ENCODE data around the gene AK9. TPM values are rescaled to one million over a fixed set of nuclear protein-coding genes. Genes with fewer than 3 reads are reported as not detected.

Gene AK9
- total RNA-seq, 4 donors from 2014 or later: 3.9 to 8.2 (median 7.1) TPM

DNA sequence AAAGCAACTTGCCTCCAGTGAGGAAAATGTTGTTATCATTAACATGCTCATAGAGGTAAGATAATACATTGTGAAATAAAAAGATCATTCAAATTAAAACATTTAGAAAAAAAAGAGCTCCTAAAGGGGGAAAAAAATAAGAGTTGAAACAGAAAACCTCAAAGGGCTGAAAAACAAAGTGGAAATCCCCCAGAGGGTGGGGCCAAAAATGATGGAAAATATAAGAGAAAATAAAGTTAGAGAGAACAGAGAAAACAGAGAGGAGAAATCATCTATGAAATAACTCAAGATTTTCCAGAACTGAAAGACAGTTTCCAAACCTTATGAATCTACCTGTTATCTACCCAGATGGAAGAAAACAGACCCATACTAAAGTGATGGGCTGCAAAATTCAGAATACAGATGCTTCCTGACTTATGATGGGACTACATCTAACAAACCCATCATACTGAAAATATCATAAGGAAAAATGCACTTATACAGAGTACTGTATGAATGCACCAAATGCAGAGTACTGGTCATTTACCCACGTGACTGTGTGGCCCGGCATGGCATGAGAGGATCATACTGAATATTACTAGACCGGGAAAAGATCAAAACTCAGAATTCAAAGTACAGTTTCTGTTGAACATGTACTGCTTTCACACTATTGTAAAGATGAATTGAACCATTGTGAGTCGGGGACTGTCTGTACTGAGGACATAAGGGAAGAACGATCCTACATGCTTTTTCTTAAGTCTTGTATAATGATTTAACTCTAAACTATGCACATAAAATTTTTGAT is 212.0 kb downstream of the AK9 start:
- Histone ChIP-seq H3K4me3 (no peak overlapping the region), H3K4me1 (peaks cover 40 to 46% of the 10 kb centered on the region in 2 donors), H3K36me3 (peaks cover 0 to 45% of the 10 kb centered on the region in 2 donors), H3K27ac (no peak overlapping the region), H3K27me3 (no peaks in the 10 kb centered on the region), H3K9me3 (no peaks in the 10 kb centered on the region)
- TF ChIP-seq, protein P1, sequence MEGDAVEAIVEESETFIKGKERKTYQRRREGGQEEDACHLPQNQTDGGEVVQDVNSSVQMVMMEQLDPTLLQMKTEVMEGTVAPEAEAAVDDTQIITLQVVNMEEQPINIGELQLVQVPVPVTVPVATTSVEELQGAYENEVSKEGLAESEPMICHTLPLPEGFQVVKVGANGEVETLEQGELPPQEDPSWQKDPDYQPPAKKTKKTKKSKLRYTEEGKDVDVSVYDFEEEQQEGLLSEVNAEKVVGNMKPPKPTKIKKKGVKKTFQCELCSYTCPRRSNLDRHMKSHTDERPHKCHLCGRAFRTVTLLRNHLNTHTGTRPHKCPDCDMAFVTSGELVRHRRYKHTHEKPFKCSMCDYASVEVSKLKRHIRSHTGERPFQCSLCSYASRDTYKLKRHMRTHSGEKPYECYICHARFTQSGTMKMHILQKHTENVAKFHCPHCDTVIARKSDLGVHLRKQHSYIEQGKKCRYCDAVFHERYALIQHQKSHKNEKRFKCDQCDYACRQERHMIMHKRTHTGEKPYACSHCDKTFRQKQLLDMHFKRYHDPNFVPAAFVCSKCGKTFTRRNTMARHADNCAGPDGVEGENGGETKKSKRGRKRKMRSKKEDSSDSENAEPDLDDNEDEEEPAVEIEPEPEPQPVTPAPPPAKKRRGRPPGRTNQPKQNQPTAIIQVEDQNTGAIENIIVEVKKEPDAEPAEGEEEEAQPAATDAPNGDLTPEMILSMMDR (IDR thresholded peaks at IDR 0.05 in 4 of 5, conservative IDR thresholded peaks at IDR 0.05 in 1 of 5): no peak
- no peak for TF ChIP-seq POLR2A (IDR thresholded peaks at IDR 0.05)
- DNase-seq: no peak
- intact Hi-C loops (cut with DNase I; ENCODE audit: low total_unique reads): no loop called here
- no peak for ATAC-seq
- in situ Hi-C loops (cut with MboI; ENCODE audit: low sequenced_read_pairs in 4 of 4): no loop called here

DNA sequence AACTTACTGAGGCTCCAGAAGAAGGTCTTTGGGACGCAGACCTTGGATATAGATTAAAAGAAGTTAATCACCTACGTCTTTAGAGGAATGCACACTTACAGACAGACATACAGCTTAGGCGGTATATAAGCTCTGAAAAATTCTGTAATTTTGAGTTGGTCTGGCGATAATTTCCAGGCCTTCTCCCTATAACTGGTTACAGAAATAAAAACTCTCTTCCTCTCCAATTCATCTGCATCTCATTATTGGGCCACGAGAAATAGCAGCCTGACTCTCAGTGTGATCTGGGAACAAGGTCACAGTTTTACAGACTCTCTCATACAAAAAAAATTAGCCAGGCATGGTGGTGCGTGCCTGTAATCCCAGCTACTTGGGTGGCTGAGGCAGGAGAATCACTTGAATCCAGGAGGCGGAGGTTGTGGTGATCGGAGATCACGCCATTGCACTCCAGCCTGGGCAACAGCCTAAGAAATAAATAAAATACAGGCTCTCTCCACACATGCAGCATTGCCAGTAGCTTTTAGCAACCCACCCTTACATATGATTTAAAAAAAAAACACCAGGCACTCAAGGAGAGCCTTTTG is 212.7 kb downstream of the AK9 start:
- peaks cover 40 to 41% of the 10 kb centered on the region in 2 donors for H3K4me1 ChIP-seq
- peaks cover 0 to 52% of the 10 kb centered on the region in 2 donors for H3K36me3 ChIP-seq
- intact Hi-C loops (cut with DNase I; ENCODE audit: low total_unique reads): no loop called here

DNA sequence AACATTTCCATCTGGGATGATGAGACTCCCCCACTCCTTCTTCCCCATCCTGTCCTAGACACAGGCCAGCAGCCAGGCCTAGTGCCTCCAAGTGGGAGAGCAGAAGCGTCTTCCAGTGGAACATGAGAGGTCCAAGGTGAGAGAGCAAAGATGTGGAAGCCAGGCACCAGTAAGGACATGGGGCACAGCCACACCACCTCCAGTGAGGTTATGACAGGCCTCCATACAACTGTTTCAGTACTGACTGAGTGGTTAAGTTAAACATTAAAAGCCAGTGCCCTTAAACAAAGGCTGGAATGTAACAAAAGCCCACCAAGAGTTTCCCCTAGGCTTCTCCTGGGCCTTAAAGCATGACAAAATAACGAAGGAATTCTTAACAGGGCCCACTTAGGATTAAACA is 213.3 kb downstream of the AK9 start:
- H3K4me1 ChIP-seq: peaks cover 40 to 41% of the 10 kb centered on the region in 2 donors
- H3K27ac ChIP-seq: no peak overlapping the region
- H3K4me3 ChIP-seq: no peak overlapping the region
- H3K36me3 ChIP-seq: peaks cover 0 to 58% of the 10 kb centered on the region in 2 donors
- intact Hi-C loops (cut with DNase I; ENCODE audit: low total_unique reads) (no loop called here), in situ Hi-C loops (cut with MboI; ENCODE audit: low sequenced_read_pairs in 4 of 4) (no loop called here)
- H3K9me3 ChIP-seq: no peaks in the 10 kb centered on the region
- DNase-seq (no peak), ATAC-seq (no peak)
- H3K27me3 ChIP-seq: no peaks in the 10 kb centered on the region
- TF ChIP-seq, protein P1 (IDR thresholded peaks at IDR 0.05 in 4 of 5, conservative IDR thresholded peaks at IDR 0.05 in 1 of 5): no peak
- no peak for TF ChIP-seq POLR2A (IDR thresholded peaks at IDR 0.05)

More for the DNA sequence above, 212.7 kb downstream of the AK9 start:
- Histone ChIP-seq H3K27me3 (no peaks in the 10 kb centered on the region), H3K9me3 (no peaks in the 10 kb centered on the region), H3K27ac (no peak overlapping the region), H3K4me3 (no peak overlapping the region)
- no peak for ATAC-seq
- TF ChIP-seq, protein P1 (IDR thresholded peaks at IDR 0.05 in 4 of 5, conservative IDR thresholded peaks at IDR 0.05 in 1 of 5): no peak
- no peak for TF ChIP-seq POLR2A (IDR thresholded peaks at IDR 0.05)
- in situ Hi-C loops (cut with MboI; ENCODE audit: low sequenced_read_pairs in 4 of 4): no loop called here
- DNase-seq: no peak

DNA sequence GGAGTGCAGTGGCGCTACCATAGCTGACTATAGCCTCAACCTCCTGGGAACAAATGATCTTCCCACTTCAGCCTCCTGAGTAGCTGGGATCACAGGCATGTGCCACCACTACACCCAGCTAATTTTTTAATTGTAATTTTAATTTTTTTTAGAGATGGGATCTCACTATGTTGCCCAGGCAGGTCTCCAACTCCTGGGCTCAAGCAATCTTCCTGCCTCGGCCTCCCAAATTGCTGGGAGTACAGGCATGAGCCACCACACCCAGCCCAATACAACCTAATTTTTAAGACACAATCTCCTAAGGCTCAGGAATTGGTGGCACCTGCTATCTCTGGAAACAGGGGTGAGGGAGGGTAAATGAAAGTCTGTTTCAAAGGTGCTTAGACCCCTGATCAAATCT is 213.8 kb downstream of the AK9 start:
- Histone ChIP-seq H3K27me3 (no peaks in the 10 kb centered on the region), H3K4me3 (no peak overlapping the region), H3K36me3 (peaks cover 0 to 62% of the 10 kb centered on the region in 2 donors), H3K27ac (no peak overlapping the region), H3K9me3 (no peaks in the 10 kb centered on the region), H3K4me1 (peaks cover 39 to 40% of the 10 kb centered on the region in 2 donors)
- no peak for DNase-seq
- in situ Hi-C loops (cut with MboI; ENCODE audit: low sequenced_read_pairs in 4 of 4) (no loop called here), intact Hi-C loops (cut with DNase I; ENCODE audit: low total_unique reads) (no loop called here)
- no peak for ATAC-seq
- TF ChIP-seq, protein P1 (IDR thresholded peaks at IDR 0.05 in 4 of 5, conservative IDR thresholded peaks at IDR 0.05 in 1 of 5): no peak
- TF ChIP-seq POLR2A (IDR thresholded peaks at IDR 0.05): no peak

Data from gastrocnemius medialis (tissue), 4 donors.